HG03064 (cell line): ENCODE measurements around the gene LCTL.
"Not testable (repeated sequence)": the region's sequence is repeated elsewhere in the genome, so short reads cannot be mapped to it uniquely, and the experiment has no call there.

Experiments
- ATAC-seq: cut with Tn5 transposase; IDR thresholded peaks from one replicate; pipeline ENCODE4 v1.9.1; 2021; ENCODE audit warnings: low read depth; ENCODE audit not compliant: unreplicated experiment

Gene LCTL

GRCh38 chr15:66592505-66593218, 26.9 kb upstream of the LCTL start:
- ATAC-seq = no peak

DNA sequence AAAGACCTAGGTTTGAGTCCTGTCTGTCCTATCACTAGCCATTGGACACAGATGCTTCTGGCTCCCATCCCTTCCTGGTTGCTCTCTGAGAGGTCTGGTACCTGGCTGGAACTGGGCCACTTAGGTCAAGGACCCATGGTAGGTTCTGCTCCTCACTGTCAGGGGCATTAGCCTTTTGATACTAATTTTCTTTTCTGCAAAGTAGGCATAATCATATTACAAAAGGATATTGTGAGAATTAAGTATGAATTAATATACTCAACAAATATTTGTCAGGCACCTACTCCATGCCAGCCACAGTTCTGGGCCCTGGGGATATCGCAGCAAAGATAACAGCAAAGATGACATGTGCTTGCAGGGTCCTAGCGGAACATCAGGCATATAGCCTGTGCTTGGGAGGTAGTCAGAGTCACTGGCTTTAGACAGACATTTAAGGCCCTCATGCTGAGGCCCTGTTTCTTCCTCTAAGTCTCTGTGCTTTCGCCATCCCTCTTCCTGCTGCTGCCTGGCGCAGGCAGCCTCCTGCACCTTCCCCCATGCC, 25.6 kb upstream of the LCTL start:
- ATAC-seq = no peak

DNA sequence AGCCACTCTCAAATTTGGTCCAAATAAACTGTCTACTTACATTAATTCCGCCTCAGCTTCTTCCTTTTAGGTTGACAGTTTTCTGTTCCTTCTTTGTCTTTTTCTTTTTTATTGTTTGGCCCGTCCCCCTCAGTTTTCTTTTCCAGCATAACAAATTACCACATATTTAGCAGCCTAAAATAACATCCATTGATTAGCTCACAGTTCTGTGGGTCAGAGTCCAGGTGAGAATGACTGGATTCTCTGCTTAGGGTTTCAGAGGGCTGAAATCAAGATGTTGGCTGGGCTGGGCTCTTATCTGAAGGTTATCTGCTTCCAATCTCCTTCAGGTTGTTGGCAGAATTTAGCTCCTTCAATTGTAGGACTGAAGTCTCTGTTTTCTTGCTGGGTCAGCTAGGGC, 24.6 kb upstream of the LCTL start:
- no peak for ATAC-seq

DNA sequence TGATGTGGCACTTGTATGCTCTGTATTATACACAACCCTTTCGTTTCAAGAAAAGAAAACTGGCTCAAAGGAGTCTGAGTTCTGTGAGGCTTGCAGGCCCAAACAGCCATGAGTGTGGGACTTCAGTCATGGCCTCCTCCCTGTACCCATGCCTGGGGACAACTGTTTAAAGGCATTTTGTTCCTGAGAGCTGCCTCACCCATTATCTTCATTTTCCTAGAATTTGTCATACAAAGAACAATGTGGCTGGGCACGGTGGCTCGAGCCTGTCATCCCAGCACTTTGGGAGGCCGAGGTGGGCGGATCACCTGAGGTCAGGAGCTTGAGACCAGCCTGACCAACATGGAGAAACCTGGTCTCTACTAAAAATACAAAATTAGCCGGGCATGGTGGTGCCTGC, 23.6 kb upstream of the LCTL start:
- ATAC-seq = not testable (repeated sequence)

- ATAC-seq = no peak
Observed at GRCh38 chr15:66588971-66589370, 23.2 kb upstream of the LCTL start.

GRCh38 chr15:66588537-66588936, 22.7 kb upstream of the LCTL start:
- ATAC-seq = no peak

- ATAC-seq = no peak
Observed at GRCh38 chr15:66587749-66588148, 22.0 kb upstream of the LCTL start.

GRCh38 chr15:66587020-66587419, 21.2 kb upstream of the LCTL start:
- no peak for ATAC-seq

GRCh38 chr15:66586155-66586976, 20.6 kb upstream of the LCTL start:
- no peak for ATAC-seq

- no peak for ATAC-seq
Observed at GRCh38 chr15:66581972-66582537, 16.3 kb upstream of the LCTL start.

DNA sequence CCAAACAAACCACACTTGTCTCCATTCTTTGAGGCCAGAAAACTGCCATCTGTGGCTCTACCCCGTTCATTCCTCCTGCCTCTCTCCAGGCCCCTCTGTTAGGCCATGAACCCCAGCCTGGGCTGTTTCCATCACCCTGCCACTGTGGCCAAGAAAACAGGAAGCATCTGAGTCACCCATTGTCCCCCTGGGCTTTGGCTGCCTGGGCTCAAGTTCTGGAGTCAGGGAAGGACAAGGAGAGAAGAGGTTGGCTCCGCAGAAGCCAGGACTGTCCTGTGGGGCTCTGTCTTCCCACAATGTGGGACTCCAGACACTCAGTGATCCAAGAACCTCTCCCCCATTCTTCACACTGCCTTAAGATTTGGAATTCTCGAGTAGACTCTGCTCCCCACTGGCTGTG, 14.8 kb upstream of the LCTL start:
- ATAC-seq = no peak

DNA sequence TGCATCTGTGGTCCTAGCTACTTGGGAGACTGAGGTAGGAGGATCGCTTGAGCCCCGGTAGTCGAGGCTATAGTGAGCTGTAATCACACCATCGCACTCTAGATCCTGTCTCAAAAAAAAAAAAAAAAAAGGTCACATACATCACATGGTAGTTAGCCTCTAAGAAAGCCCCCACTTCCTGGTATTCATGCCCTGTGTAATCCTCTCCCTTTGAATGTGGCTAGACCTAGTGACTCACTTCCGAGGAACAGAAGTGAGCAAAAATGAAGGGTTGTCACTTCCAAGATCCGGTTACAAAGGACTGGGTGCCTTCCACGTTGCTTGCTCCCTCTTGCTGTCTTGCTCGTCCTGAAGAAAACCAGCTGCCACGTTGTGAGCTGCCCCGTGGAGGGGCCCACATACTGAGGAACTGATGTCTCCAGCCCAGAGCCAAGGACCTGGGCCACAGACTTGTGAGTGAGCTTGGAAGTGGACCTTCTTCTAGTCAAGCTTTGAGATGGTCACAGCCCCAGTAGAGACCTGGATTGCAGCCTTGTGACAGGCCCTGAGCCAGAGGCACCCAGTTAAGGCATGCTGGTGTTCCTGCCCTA, 12.6 kb upstream of the LCTL start:
- ATAC-seq = no peak

GRCh38 chr15:66574596-66574950, 8.8 kb upstream of the LCTL start:
- ATAC-seq = no peak

- ATAC-seq = no peak
Observed at GRCh38 chr15:66573719-66574595, 8.2 kb upstream of the LCTL start.

DNA sequence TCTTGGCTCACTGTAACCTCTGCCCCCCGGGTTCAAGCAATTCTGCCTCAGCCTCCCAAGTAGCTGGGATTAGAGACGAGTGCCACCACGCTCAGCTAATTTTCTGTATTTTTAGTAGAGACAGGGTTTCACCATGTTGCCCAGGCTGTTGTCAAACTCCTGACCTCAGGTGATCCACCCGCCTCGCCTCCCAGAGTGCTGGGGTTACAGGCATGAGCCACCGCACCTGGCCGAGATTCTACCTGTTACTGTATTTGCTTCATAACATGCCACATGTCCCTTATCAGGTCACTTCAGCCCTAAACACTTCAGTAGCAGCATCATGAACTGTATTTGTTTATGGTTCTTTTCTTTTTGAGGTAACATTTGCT, 7.5 kb upstream of the LCTL start:
- ATAC-seq = no peak

GRCh38 chr15:66572146-66572545, 6.3 kb upstream of the LCTL start:
- no peak for ATAC-seq

DNA sequence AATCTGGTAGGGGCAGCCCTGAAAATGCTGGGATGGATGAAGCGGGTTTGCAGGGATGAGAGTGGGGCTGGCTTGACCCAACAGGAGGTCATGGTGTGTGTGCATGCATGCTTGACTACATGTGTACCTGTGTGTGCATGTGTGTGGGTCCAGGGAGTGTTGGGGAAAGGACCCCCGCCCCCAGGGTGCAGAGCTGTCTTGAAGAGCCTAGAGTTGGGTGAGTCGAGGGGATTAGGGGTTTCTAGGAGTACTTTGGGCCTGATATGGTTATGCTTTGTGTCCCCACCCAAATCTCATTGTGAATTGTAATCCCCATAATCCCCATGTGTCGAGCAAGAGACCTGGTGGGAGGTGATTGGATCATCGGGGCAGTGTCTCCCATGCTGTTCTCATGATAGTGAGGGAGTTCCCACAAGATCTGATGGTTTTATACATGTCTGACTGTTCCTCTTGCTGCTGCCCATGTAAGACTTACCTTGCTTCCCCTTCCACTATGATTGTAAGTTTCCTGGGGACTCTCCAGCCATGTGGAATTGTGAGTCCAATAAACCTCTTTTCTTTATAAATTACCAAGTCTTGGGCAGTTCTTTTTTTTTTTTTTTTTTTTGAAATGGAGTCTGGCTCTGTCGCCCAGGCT, 5.2 kb upstream of the LCTL start:
- no peak for ATAC-seq

- ATAC-seq = no peak
Observed at GRCh38 chr15:66570327-66570726, 4.5 kb upstream of the LCTL start.

DNA sequence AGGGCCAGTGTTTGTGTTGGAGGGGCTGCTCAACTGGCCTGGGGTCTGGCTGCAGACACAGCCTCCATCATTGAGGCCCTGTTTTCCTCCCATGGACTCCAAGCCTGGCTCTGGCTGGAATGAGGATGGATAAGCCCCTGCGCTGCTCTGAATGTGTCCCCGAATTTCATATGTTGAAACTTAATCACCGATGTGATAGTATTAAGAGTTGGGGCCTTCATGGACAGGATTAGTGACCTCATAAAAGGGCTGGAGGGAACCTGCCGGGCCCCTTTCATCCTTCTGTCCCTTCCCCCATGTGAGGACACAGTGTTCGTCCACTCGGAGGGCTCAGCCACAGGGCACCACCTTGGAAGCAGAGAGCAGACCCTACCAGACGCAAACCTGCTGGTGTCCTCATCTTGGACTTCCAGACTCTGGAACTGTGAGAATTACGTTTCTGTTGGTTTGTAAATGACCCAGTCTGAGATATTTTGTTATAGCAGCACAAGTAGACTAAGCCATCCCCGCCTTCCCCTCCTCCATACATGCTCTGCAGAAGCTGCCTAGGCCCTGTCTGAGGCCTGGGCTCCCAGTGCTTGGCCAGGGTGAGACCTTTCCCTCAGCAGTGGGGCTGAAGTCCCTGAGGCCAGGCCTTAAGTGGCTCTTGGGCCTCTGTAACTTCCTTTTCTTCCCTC, 3.8 kb upstream of the LCTL start:
- no peak for ATAC-seq
